Testis (tissue), 2 donors: Measurements from ENCODE around the gene PTPRQ.

Source experiments
- POLR2A ChIP-seq: fragments of 450-650 bp; IDR thresholded peaks from one replicate; pipeline ENCODE4 v1.6.1; 2017; ENCODE audit warnings: antibody characterized with exemption, mild to moderate bottlenecking, moderate library complexity
- TF ChIP-seq, protein P1 (sequence below), 3 experiments: fragments of 450-650 bp in 2 of 3; fragments of 200-600 bp in 1 of 3; sonication (generic) in 1 of 3; IDR thresholded peaks; one replicate each; pipeline ENCODE4 v1.5.1; 2016 to 2019; ENCODE audit warnings: antibody characterized with exemption in 3 of 3, mild to moderate bottlenecking in 2 of 3, moderate library complexity in 1 of 3

- TF ChIP-seq, protein P1, sequence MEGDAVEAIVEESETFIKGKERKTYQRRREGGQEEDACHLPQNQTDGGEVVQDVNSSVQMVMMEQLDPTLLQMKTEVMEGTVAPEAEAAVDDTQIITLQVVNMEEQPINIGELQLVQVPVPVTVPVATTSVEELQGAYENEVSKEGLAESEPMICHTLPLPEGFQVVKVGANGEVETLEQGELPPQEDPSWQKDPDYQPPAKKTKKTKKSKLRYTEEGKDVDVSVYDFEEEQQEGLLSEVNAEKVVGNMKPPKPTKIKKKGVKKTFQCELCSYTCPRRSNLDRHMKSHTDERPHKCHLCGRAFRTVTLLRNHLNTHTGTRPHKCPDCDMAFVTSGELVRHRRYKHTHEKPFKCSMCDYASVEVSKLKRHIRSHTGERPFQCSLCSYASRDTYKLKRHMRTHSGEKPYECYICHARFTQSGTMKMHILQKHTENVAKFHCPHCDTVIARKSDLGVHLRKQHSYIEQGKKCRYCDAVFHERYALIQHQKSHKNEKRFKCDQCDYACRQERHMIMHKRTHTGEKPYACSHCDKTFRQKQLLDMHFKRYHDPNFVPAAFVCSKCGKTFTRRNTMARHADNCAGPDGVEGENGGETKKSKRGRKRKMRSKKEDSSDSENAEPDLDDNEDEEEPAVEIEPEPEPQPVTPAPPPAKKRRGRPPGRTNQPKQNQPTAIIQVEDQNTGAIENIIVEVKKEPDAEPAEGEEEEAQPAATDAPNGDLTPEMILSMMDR (IDR thresholded peaks at IDR 0.05), result peak in 1 of 3 experiments; percentile 28
- no peak for TF ChIP-seq POLR2A
Observed at GRCh38 chr12:80472911-80473500, 29.0 kb downstream of the PTPRQ start.
